H4 (cell line): ENCODE measurements around the gene RPS29. TPM values are rescaled to one million over a fixed set of nuclear protein-coding genes. Genes with fewer than 3 reads are reported as not detected.
"Not testable (repeated sequence)": the region's sequence is repeated elsewhere in the genome, so short reads cannot be mapped to it uniquely, and the experiment has no call there.

Experiments used
- DNase-seq: peaks from one replicate; pipeline ENCODE4 v3.0.0-alpha.2; 2015; ENCODE audit warnings: low spot score
- total RNA-seq: library from RNA; depleted of rRNA; stranded (reverse); fragments of >200 nt; shearing (Covaris generic); gene quantifications from 2 replicates; pipeline ENCODE4 v1.2.3, GENCODE V29; 2014; rRNA removed

The RPS29 gene
- 6,941 and 8,566 TPM in 2 replicates for total RNA-seq

GRCh38 chr14:49585803-49586672 lies at the start of gene RPS29:
Gene RPS29 (minus strand): TSS chr14:49586380. CDS start chr14:49586346, 34 bp downstream.
- DNase-seq = peak; percentile 99

GRCh38 chr14:49634547-49635334 lies 48.6 kb upstream of the RPS29 start, which contains the start of gene DNAAF2:
Gene DNAAF2 (minus strand): TSS chr14:49635244. CDS start chr14:49635149, 95 bp downstream.
- peak; percentile 53 for DNase-seq

GRCh38 chr14:49633640-49634546 lies 47.7 kb upstream of the RPS29 start:
- DNase-seq = peak; percentile 92

GRCh38 chr14:49623941-49624839 lies 38.0 kb upstream of the RPS29 start:
- no peak for DNase-seq

GRCh38 chr14:49623387-49623786 lies 37.2 kb upstream of the RPS29 start:
- DNase-seq = no peak

- no peak for DNase-seq
Measured at GRCh38 chr14:49622022-49622607, 35.9 kb upstream of the RPS29 start.

- no peak for DNase-seq
Measured at GRCh38 chr14:49621114-49621881, 35.1 kb upstream of the RPS29 start.

- DNase-seq = peak; percentile 96
Measured at GRCh38 chr14:49620182-49621113, 34.3 kb upstream of the RPS29 start, which contains the start of the genes MGAT2 and RPL36AL. Gene MGAT2 (plus strand): TSS chr14:49620799. CDS start chr14:49621269, 470 bp downstream. Gene RPL36AL (minus strand): TSS chr14:49620626. CDS start chr14:49619104, 1,522 bp downstream.

GRCh38 chr14:49619730-49620129 lies 33.5 kb upstream of the RPS29 start:
- no peak for DNase-seq

- DNase-seq = not testable (repeated sequence)
Measured at GRCh38 chr14:49619273-49619672, 33.1 kb upstream of the RPS29 start.

- no peak for DNase-seq
Measured at GRCh38 chr14:49617852-49618519, 31.8 kb upstream of the RPS29 start.

- no peak for DNase-seq
Measured at GRCh38 chr14:49615776-49616175, 29.6 kb upstream of the RPS29 start.

- no peak for DNase-seq
Measured at GRCh38 chr14:49614196-49614595, 28.0 kb upstream of the RPS29 start.

GRCh38 chr14:49612671-49613070 lies 26.5 kb upstream of the RPS29 start:
- DNase-seq = no peak

- DNase-seq = no peak
Measured at GRCh38 chr14:49612251-49612650, 26.1 kb upstream of the RPS29 start.

- DNase-seq = no peak
Measured at GRCh38 chr14:49607583-49607982, 21.4 kb upstream of the RPS29 start.
